Activated CD8-positive, alpha-beta T cell treated with anti-CD3 and anti-CD28 coated beads for 36 hours (primary cell): ENCODE measurements around the gene ARHGAP26. TPM values are rescaled to one million over a fixed set of nuclear protein-coding genes. Genes with fewer than 3 reads are reported as not detected.

Experiments used
- ATAC-seq: fragments of 200-7000 bp; cut with Tn5 transposase; one replicate; pipeline ENCODE4 v1.10.0; 2021; ENCODE audit warnings: mild to moderate bottlenecking, moderate library complexity
- CTCF ChIA-PET: fragments of 350-600 bp; sonication (Branson Sonifier 250); formaldehyde crosslinking; loops from one replicate; lab custom pipeline; 2021; ENCODE audit warnings: antibody characterized with exemption; lab: Charles Lee
- POLR2A ChIA-PET: fragments of 350-600 bp; sonication (Branson Sonifier 250); formaldehyde crosslinking; loops from one replicate; lab custom pipeline; 2021; ENCODE audit warnings: antibody characterized with exemption; lab: Charles Lee
- DNase-seq: peaks from one replicate; pipeline ENCODE4 v3.0.0-alpha.2; 2020
- H3K27ac Mint-ChIP-seq: one replicate; pipeline ENCODE4 v1.8.0; 2021; ENCODE audit warnings: mild to moderate bottlenecking, mixed read lengths
- H3K27me3 Mint-ChIP-seq: one replicate; pipeline ENCODE4 v1.8.0; 2021; ENCODE audit warnings: mixed read lengths
- H3K36me3 Mint-ChIP-seq: one replicate; pipeline ENCODE4 v1.8.0; 2021; ENCODE audit warnings: low read depth, mixed read lengths
- H3K4me1 Mint-ChIP-seq: one replicate; pipeline ENCODE4 v1.8.0; 2021; ENCODE audit warnings: low read depth, mixed read lengths
- H3K4me3 Mint-ChIP-seq: one replicate; pipeline ENCODE4 v1.8.0; 2021; ENCODE audit warnings: mild to moderate bottlenecking, moderate library complexity, mixed read lengths
- H3K9me3 Mint-ChIP-seq: one replicate; pipeline ENCODE4 v1.8.0; 2021; ENCODE audit warnings: mixed read lengths
- CTCF ChIP-seq: fragments of 200-600 bp; IDR thresholded peaks from one replicate; pipeline ENCODE4 v1.8.0; 2022; ENCODE audit warnings: antibody characterized with exemption, mild to moderate bottlenecking
- intact Hi-C: fragments of 100-400 bp; cut with micrococcal nuclease; formaldehyde crosslinking; loops from one replicate; pipeline ENCODE4 v1.10.0; 2022
- total RNA-seq, 2 experiments: library from RNA; stranded (reverse); gene quantifications; one replicate each; pipeline ENCODE4 v1.2.3, GENCODE V29; 2021

ARHGAP26 gene
- total RNA-seq, 2 experiments from 2014 or later: 12.7 to 18.0 TPM

DNA sequence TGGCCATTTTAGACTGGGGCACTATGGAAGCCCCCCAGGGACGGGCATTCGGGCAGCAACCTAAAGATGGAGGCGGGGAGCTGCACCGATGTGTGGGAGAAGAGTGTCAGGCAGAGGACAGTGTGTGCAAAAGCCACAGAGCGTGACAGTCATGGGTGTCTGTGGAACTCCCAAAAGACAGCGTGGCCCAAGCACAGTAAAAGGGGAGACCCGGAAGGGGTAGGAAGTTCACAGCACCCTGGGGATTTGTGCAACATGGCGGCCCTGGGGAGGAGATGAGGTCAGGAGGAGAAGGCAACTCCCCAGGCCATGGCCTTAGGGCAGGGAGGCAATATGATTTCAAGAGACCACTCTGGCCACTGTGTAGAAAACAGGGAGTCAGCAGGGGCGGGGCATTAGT lies 45.4 kb upstream of the ARHGAP26 start:
- H3K27me3 Mint-ChIP-seq: no peaks in the 10 kb centered on the region

GRCh38 chr5:142725231-142726187 lies 44.7 kb upstream of the ARHGAP26 start:
- Mint-ChIP-seq H3K27ac (peak overlapping the region; percentile 35), H3K4me1 (peaks cover 9% of the 10 kb centered on the region), H3K36me3 (no peaks in the 10 kb centered on the region), H3K27me3 (no peaks in the 10 kb centered on the region), H3K9me3 (no peaks in the 10 kb centered on the region), H3K4me3 (no peak overlapping the region)
- ChIA-PET POLR2A (no interaction called here), CTCF (interaction anchor here (1.2 to 33.2 kb wide), 4 partner anchors 12 to 157 kb away, joined by 3 to 1012 read pairs (median 352); no protein-coding TSS in a partner anchor)
- DNase-seq: no peak
- ATAC-seq: no peak
- no peak for TF ChIP-seq CTCF
- intact Hi-C loops: no loop called here

More for the DNA sequence above, 45.4 kb upstream of the ARHGAP26 start:
- POLR2A ChIA-PET: no interaction called here
- H3K4me3 Mint-ChIP-seq: no peak overlapping the region
- DNase-seq (no peak), ATAC-seq (no peak)
- H3K27ac Mint-ChIP-seq: no peak overlapping the region
- peaks cover 9% of the 10 kb centered on the region for H3K4me1 Mint-ChIP-seq
- intact Hi-C loops: no loop called here
- CTCF ChIA-PET: interaction anchor here (0.8 to 30.6 kb wide), 3 partner anchors 17 to 157 kb away, joined by 3 to 673 read pairs (median 30); no protein-coding TSS in a partner anchor
- no peaks in the 10 kb centered on the region for H3K9me3 Mint-ChIP-seq
- H3K36me3 Mint-ChIP-seq: no peaks in the 10 kb centered on the region
- TF ChIP-seq CTCF: no peak

DNA sequence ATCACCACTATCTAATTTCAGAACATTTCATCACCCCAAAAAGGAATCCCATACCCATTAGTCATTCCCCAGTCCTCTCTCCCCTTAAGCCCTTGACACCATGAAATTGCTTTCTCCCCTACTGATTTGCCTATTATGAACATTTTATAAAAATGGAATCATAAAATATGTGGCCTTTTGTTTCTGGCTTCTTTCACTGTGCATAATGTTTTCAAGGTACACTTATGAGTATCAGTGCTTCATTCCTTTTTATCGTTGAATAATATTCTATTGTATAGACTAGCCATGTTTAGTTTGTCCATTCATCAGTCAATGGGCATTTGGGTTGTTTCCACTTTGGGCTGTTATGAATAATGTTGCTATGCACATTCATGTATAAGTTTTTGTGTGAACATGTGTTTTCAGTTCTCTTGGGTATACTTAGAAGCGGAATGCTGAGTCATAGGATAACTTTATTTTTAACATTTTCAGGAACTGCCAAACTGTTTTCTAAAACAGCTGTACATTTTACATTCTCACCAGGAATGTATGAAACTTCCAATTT lies 43.9 kb upstream of the ARHGAP26 start:
- Mint-ChIP-seq H3K4me1 (peaks cover 9% of the 10 kb centered on the region), H3K27ac (peak overlapping the region; percentile 35), H3K36me3 (no peaks in the 10 kb centered on the region), H3K27me3 (no peaks in the 10 kb centered on the region), H3K9me3 (no peaks in the 10 kb centered on the region), H3K4me3 (no peak overlapping the region)
- intact Hi-C loops: no loop called here
- no peak for DNase-seq
- peak; percentile 49 for ATAC-seq
- no peak for TF ChIP-seq CTCF
- ChIA-PET CTCF (interaction anchor here (1.0 to 33.2 kb wide), 5 partner anchors 13 to 153 kb away, joined by 3 to 1012 read pairs (median 5); no protein-coding TSS in a partner anchor), POLR2A (no interaction called here)

- no peak for TF ChIP-seq CTCF
- Mint-ChIP-seq H3K9me3 (no peaks in the 10 kb centered on the region), H3K27ac (no peak overlapping the region), H3K4me1 (peaks cover 9% of the 10 kb centered on the region), H3K4me3 (no peak overlapping the region), H3K27me3 (no peaks in the 10 kb centered on the region), H3K36me3 (no peaks in the 10 kb centered on the region)
- ATAC-seq (no peak), DNase-seq (no peak)
- CTCF ChIA-PET: interaction anchor here (1.7 to 33.2 kb wide), 5 partner anchors 11 to 152 kb away, joined by 5 to 1012 read pairs (median 12); no protein-coding TSS in a partner anchor
- POLR2A ChIA-PET: no interaction called here
- intact Hi-C loops: no loop called here
These were observed 42.5 kb upstream of the ARHGAP26 start for GRCh38 chr5:142727735-142728047.
